K562 (cell line): Measurements from ENCODE around the gene TNIP2.

ENCODE experiments used
- ATF3 ChIP-seq, 2 experiments: fragments of 450-650 bp in 1 of 2; sonication (generic) in 1 of 2; formaldehyde crosslinking in 1 of 2; IDR thresholded peaks in 1 of 2; conservative IDR thresholded peaks in 1 of 2; 2 replicates each; pipeline versions ENCODE4 v1.6.1 to v1.8.1; 2016 to 2023; ENCODE audit warnings: mild to moderate bottlenecking in 2 of 2, moderate library complexity in 2 of 2, inconsistent platforms in 1 of 2, missing genetic modification reagents in 1 of 2
- CTCF ChIP-seq, 3 experiments: IDR thresholded peaks in 2 of 3; conservative IDR thresholded peaks in 1 of 3; 2 replicates each; pipeline ENCODE4 v1.5.1; 2011 to 2012; ENCODE audit warnings: low read length in 3 of 3, mild to moderate bottlenecking in 3 of 3, control low read depth in 2 of 3, improper control_type of control experiment in 1 of 3, inconsistent platforms in 1 of 3, low read depth in 1 of 3, mixed read lengths in 1 of 3, moderate library complexity in 1 of 3; ENCODE audit not compliant: insufficient read depth in 2 of 3
- EP300 ChIP-seq: IDR thresholded peaks from 2 replicates; pipeline ENCODE4 v1.6.1; 2012; ENCODE audit warnings: low read length, improper control_type of control experiment
- FOXJ3 ChIP-seq: sonication (generic); formaldehyde crosslinking; IDR thresholded peaks from 2 replicates; pipeline ENCODE4 v1.4.0; 2020; ENCODE audit warnings: mild to moderate bottlenecking, missing genetic modification reagents
- JUN ChIP-seq, 2 experiments: sonication (generic) in 1 of 2; formaldehyde crosslinking in 1 of 2; IDR thresholded peaks; 2 replicates each; pipeline versions ENCODE4 v1.6.1 to v1.8.0; 2012 to 2022; ENCODE audit warnings: borderline replicate concordance in 2 of 2, mild to moderate bottlenecking in 2 of 2, improper control_type of control experiment in 1 of 2, low read depth in 1 of 2, low read length in 1 of 2, missing genetic modification reagents in 1 of 2
- MXI1 ChIP-seq: IDR thresholded peaks from 2 replicates; pipeline ENCODE4 v1.6.1; 2011; ENCODE audit warnings: low read depth, mild to moderate bottlenecking, improper control_type of control experiment, low read length
- NFYB ChIP-seq: IDR thresholded peaks from 2 replicates; pipeline ENCODE4 v1.6.1; 2011; ENCODE audit warnings: mild to moderate bottlenecking, moderate library complexity; ENCODE audit not compliant: insufficient read length; ENCODE audit errors: extremely low read depth
- POLR2A ChIP-seq: fragments of 450-650 bp; conservative IDR thresholded peaks from 2 replicates; pipeline ENCODE4 v1.6.1; 2016
- RNF219 ChIP-seq: fragments of 250-450 bp; sonication (Bioruptor Pico); IDR thresholded peaks from 2 replicates; pipeline ENCODE4 v1.5.0; 2022; ENCODE audit warnings: mild to moderate bottlenecking
- USF1 ChIP-seq: sonication (generic); formaldehyde crosslinking; IDR thresholded peaks from 2 replicates; pipeline ENCODE4 v1.9.0; 2022; ENCODE audit warnings: mild to moderate bottlenecking, missing genetic modification reagents
- ZBTB49 ChIP-seq: sonication (generic); formaldehyde crosslinking; IDR thresholded peaks from 2 replicates; pipeline ENCODE4 v1.8.0; 2022; ENCODE audit warnings: missing genetic modification reagents, mild to moderate bottlenecking, borderline replicate concordance
- ZBTB9 ChIP-seq: fragments of 450-650 bp; formaldehyde crosslinking; IDR thresholded peaks from 2 replicates; pipeline ENCODE4 v1.4.0; 2020; ENCODE audit warnings: mild to moderate bottlenecking, moderate library complexity

- TF ChIP-seq POLR2A: no peak
- no peak for TF ChIP-seq NFYB
- no peak for TF ChIP-seq RNF219
- no peak for TF ChIP-seq JUN (IDR thresholded peaks at IDR 0.05; ENCODE audit: borderline replicate concordance, low read depth, low read length)
- no peak for TF ChIP-seq JUN (CRISPR knock-in tag; IDR thresholded peaks at IDR 0.05; ENCODE audit: borderline replicate concordance)
- no peak for TF ChIP-seq EP300
- no peak for TF ChIP-seq MXI1
- TF ChIP-seq ZBTB49 (CRISPR knock-in tag): no peak
- TF ChIP-seq ATF3 (IDR thresholded peaks at IDR 0.05): no peak
- no peak for TF ChIP-seq ATF3 (CRISPR knock-in tag; conservative IDR thresholded peaks at IDR 0.05)
- no peak for TF ChIP-seq ZBTB9 (CRISPR knock-in tag)
- no peak for TF ChIP-seq USF1 (CRISPR knock-in tag)
- no peak for TF ChIP-seq FOXJ3 (CRISPR knock-in tag)
- no peak for TF ChIP-seq CTCF (IDR thresholded peaks at IDR 0.05 in 2 of 3, conservative IDR thresholded peaks at IDR 0.05 in 1 of 3; ENCODE audit: insufficient read depth in 2 of 3, low read depth in 1 of 3, low read length in 3 of 3)
These were observed 22.9 kb downstream of the TNIP2 start for GRCh38 chr4:2733001-2733843.
